NT2/D1 (cell line): Measurements from ENCODE around the gene NSD1.

Source experiments
- DNase-seq: peaks from one replicate; pipeline ENCODE4 v3.0.0-alpha.2; 2011; ENCODE audit warnings: low read depth, low spot score
- H3K27me3 ChIP-seq: 2 replicates; pipeline ENCODE4 v1.6.0; 2011; ENCODE audit warnings: mild to moderate bottlenecking; ENCODE audit not compliant: insufficient read length, insufficient read depth
- H3K36me3 ChIP-seq: 2 replicates; pipeline ENCODE4 v1.6.1; 2011; ENCODE audit warnings: mild to moderate bottlenecking, low read length, mixed read lengths; ENCODE audit not compliant: insufficient read depth, insufficient read length
- H3K4me1 ChIP-seq: 2 replicates; pipeline ENCODE4 v1.5.1; 2011; ENCODE audit not compliant: insufficient read depth, insufficient read length
- H3K4me3 ChIP-seq: 2 replicates; pipeline ENCODE4 v1.5.1; 2011; ENCODE audit warnings: low read depth; ENCODE audit not compliant: insufficient read length
- H3K9ac ChIP-seq: 2 replicates; pipeline ENCODE4 v1.6.0; 2011; ENCODE audit warnings: low read depth; ENCODE audit not compliant: insufficient read length
- H3K9me3 ChIP-seq: 2 replicates; pipeline ENCODE4 v1.5.1; 2011; ENCODE audit warnings: mild to moderate bottlenecking, low read length; ENCODE audit not compliant: insufficient read depth
- SUZ12 ChIP-seq: IDR thresholded peaks from 2 replicates; pipeline ENCODE4 v1.6.1; 2011; ENCODE audit not compliant: insufficient read length, insufficient read depth; ENCODE audit errors: extremely low read depth
- YY1 ChIP-seq: IDR thresholded peaks from 2 replicates; pipeline ENCODE4 v1.6.1; 2011; ENCODE audit not compliant: insufficient read length, insufficient read depth
- ZNF274 ChIP-seq: IDR thresholded peaks from 2 replicates; pipeline ENCODE4 v1.6.1; 2011; ENCODE audit warnings: mild to moderate bottlenecking, low read depth, low read length

NSD1 gene

DNA sequence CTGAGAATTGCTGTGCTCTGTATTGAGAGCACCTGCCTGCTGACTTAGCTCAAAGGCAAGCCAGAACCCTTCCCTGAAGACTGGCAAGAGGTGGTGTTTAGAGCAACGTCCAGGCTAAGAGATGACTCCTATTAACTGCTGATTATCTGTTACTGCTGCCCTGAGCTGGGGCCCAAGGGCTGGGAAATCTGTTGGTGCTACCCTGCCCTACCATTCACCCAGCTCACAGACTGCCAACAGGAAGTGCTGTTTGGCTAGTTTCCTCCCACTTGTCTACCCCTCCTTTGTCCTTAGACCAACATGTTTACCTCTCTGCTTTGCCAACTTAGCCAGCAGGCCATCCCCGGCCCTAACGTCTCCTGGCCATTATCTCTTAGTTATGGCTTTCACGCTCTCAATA is 163.0 kb downstream of the NSD1 start:
- no peak for DNase-seq
- Histone ChIP-seq H3K9ac (no peak overlapping the region), H3K36me3 (peaks cover 71% of the 10 kb centered on the region)

DNA sequence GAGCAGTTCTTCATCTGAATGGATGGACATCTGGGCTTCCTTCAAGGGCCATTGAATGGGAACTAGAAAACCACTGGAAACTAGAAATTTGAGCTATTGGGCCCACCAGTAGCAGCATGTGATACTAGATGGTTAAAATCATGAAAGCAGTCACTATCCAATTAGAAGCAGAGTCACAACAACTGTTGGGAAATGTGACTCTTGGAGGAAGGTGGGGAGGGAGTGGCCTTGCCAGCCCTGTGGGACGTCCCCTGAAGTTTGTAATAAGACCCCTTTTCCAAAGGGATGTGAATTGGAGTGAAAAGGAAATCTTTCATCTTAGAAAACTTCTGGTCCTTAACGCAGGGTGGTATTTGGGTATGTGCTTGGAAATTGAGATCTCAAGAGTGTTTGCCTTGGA is 164.3 kb downstream of the NSD1 start:
- H3K36me3 ChIP-seq, result peaks cover 65% of the 10 kb centered on the region
- TF ChIP-seq ZNF274 (no peak), SUZ12 (no peak), YY1 (no peak)
- H3K4me1 ChIP-seq, result peaks cover 8% of the 10 kb centered on the region
- no peaks in the 10 kb centered on the region for H3K9me3 ChIP-seq
- DNase-seq, result no peak
- no peak overlapping the region for H3K4me3 ChIP-seq
- no peaks in the 10 kb centered on the region for H3K27me3 ChIP-seq
- H3K9ac ChIP-seq, result no peak overlapping the region

More for the DNA sequence above, 163.0 kb downstream of the NSD1 start:
- no peaks in the 10 kb centered on the region for H3K9me3 ChIP-seq
- no peak overlapping the region for H3K4me3 ChIP-seq
- H3K4me1 ChIP-seq, result peaks cover 4% of the 10 kb centered on the region
- no peak for TF ChIP-seq SUZ12
- no peak for TF ChIP-seq YY1
- TF ChIP-seq ZNF274, result no peak
- H3K27me3 ChIP-seq, result no peaks in the 10 kb centered on the region

DNA sequence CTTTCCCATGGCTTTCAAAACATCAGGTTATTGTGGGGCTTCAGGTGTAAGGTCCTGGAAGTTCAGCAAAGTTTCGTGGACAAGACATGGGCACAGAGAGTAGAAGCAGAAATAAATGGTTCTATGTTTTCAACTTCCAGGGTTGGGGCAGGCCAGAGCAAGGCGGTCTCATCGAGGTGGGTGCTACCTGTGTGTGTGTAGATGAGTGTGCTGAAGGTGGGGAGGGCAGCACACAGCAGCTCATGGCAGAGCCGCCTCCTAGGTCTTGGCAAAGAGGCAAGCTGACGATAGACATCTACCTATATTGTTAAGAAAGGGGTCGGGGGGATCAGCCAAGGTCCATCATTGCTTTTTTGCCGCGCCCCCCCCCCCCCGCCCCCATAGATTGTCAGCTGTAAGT is 166.1 kb downstream of the NSD1 start:
- DNase-seq, result no peak
- Histone ChIP-seq H3K4me1 (peaks cover 10% of the 10 kb centered on the region), H3K27me3 (no peaks in the 10 kb centered on the region), H3K36me3 (peaks cover 53% of the 10 kb centered on the region), H3K9ac (no peak overlapping the region), H3K4me3 (no peak overlapping the region), H3K9me3 (no peaks in the 10 kb centered on the region)
- TF ChIP-seq ZNF274 (no peak), YY1 (no peak), SUZ12 (no peak)

DNA sequence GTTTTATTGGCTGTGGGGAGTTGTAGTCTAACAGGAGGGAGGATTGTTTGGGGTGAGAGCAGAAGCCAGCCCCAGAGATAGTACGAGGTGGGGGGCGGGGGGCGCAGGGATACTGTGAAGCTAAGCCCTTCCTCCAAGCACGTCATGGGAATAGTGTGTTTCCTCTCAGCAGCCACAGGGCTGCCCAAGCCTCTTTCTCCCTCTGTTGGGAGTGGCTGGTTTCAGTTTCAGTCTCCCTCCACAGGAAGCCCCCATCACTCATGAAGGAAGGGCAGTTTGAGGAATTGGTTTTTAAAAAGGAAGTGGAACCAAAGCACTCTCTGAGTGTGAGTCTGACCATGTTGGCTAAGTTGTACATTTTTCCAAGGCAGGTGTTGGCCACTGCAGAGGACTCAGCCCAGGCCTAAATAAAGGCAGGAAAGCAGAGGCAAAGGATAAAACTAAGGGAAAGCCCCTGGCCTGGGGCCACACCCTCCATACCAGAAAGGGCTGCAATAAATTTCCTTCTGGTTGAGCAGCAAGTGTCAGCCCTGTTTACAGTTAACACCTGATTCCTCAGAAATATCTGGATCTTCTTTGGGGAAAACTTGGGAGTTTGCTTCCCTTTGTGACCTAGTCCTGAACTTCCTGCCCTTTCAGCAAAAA is 166.8 kb downstream of the NSD1 start:
- no peak for TF ChIP-seq ZNF274
- no peak for TF ChIP-seq SUZ12
- no peak for TF ChIP-seq YY1
- Histone ChIP-seq H3K4me3 (no peak overlapping the region), H3K9ac (no peak overlapping the region), H3K9me3 (no peaks in the 10 kb centered on the region), H3K4me1 (peaks cover 12% of the 10 kb centered on the region), H3K27me3 (no peaks in the 10 kb centered on the region), H3K36me3 (peaks cover 53% of the 10 kb centered on the region)
- no peak for DNase-seq

DNA sequence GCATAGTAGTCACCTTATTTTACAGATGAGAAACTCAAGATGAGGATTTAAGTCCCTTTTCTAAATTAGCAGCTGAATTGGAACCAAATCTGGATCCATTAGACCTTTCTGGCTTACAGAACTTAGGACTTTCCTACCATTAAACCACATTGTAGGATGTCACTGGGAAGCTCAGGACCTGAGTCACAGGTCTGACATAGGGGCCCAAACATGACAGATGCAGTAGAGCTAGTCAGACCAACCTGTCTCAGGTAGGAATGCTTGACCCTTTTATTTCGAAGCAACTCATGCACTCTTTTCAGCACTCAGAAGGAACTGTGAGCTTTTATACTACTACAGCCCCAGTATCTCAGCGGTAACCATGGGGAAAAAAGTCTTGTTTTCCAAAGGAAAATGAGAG is 167.4 kb downstream of the NSD1 start:
- Histone ChIP-seq H3K4me1 (peaks cover 12% of the 10 kb centered on the region), H3K27me3 (no peaks in the 10 kb centered on the region), H3K36me3 (peaks cover 53% of the 10 kb centered on the region), H3K9ac (peak overlapping the region; percentile 21), H3K9me3 (no peaks in the 10 kb centered on the region), H3K4me3 (no peak overlapping the region)
- TF ChIP-seq YY1 (no peak), ZNF274 (no peak), SUZ12 (no peak)
- no peak for DNase-seq

DNA sequence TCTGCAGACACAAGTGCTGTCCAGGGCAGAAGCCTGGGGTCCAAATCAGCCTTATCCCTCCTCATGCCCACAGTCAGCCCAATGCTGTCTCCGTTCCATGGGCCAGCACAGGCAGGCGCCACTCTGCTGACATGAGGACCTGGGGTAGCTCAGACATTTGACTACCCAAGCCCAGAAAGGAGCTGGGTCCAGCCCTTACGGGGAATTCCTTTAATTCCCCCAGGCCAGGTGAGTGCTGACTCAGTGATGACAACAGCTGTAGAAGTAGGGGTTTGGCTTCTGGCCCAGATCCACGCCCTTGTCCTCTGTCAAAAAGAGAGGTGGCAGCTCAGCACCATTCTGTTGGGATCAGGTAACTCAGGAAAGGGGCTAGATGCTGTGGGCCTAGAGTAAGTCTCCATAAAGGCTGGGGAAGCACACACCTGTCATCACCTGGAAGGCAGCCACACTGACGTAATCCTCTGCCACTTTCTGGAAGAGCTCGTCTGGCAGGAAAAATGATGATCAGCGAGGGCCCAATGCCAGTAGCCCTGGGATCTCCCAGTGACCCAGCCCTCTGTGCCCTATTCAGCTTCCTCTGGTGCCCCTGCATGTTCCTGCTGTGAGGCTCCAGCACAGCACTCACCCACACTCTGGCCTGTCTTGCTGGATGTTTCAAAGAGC is 168.1 kb downstream of the NSD1 start:
- Histone ChIP-seq H3K9ac (peak overlapping the region; percentile 92), H3K4me3 (no peak overlapping the region), H3K36me3 (peaks cover 53% of the 10 kb centered on the region), H3K27me3 (no peaks in the 10 kb centered on the region), H3K4me1 (peaks cover 12% of the 10 kb centered on the region), H3K9me3 (no peaks in the 10 kb centered on the region)
- TF ChIP-seq YY1 (no peak), SUZ12 (no peak), ZNF274 (no peak)
- no peak for DNase-seq

DNA sequence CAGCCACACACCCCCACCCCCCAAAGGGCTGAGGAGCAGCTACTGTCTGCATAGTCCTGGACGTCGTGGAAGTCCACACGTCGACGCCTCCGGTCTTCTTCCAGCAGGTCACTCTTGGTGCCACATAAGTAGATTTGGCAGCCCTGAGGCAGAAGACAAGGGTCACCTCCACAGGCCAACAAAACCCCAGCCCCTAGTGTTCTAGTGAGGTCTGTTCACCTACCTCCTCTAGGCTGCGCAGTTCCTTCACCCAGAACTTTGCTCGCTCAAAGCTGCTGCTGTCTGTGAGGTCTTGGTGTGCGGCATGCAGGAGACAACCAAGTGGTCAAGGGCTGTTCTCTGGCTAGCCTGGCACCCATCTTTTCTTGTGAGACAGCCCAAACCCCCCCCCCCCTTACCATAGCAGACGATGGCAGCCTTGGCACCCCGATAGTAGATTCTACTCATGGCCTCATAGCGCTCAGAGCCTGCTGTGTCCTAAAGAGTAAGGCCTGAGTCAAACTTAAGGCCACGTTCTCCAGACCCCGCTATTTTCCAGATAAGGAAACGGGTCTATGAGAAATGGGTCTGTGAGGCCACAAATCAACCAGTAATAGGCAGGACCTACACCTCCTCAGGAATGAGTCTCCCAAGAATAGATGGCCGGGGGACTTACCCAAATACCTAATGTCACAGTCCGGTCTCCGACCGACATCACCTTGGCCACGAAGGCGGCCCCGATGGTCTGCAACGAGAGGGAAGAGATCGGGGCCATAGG is 169.0 kb downstream of the NSD1 start:
- TF ChIP-seq SUZ12 (no peak), ZNF274 (no peak), YY1 (no peak)
- Histone ChIP-seq H3K36me3 (peaks cover 57% of the 10 kb centered on the region), H3K4me1 (peaks cover 12% of the 10 kb centered on the region), H3K9ac (peak overlapping the region; percentile 92), H3K4me3 (peak overlapping the region; percentile 84), H3K27me3 (no peaks in the 10 kb centered on the region), H3K9me3 (no peaks in the 10 kb centered on the region)
- DNase-seq, result no peak
